Right cardiac atrium (tissue), 5 donors: ENCODE measurements around the gene ERG28. TPM values are rescaled to one million over a fixed set of nuclear protein-coding genes. Genes with fewer than 3 reads are reported as not detected.

ENCODE experiments used
- ATAC-seq, 2 donors: fragments of 200-7000 bp; cut with Tn5 transposase; one replicate each; pipeline versions ENCODE4 v1.8.0 to v1.9.1; 2020; ENCODE audit warnings: moderate library complexity in 2 of 2, mild to moderate bottlenecking in 1 of 2
- DNase-seq, 3 donors: peaks; one replicate each; pipeline ENCODE4 v3.0.0-alpha.2; 2020
- H3K27ac ChIP-seq: one replicate; pipeline ENCODE4 v1.5.1; 2013; ENCODE audit warnings: mild to moderate bottlenecking, low read length, control low read depth, moderate library complexity
- H3K27me3 ChIP-seq: one replicate; pipeline ENCODE4 v1.6.1; 2013; ENCODE audit not compliant: control insufficient read depth, insufficient read depth
- H3K4me1 ChIP-seq: one replicate; pipeline ENCODE4 v1.6.1; 2013; ENCODE audit warnings: low read length; ENCODE audit not compliant: control insufficient read depth, insufficient read depth
- H3K4me3 ChIP-seq: one replicate; pipeline ENCODE4 v1.5.1; 2013; ENCODE audit warnings: low read length, control low read depth
- H3K9me3 ChIP-seq: one replicate; pipeline ENCODE4 v1.6.1; 2013; ENCODE audit warnings: low read length; ENCODE audit not compliant: control insufficient read depth
- WGBS: extraction: QIAGEN DNeasy Blood & Tissue Kit; methylation state at CpG from one replicate; pipeline ENCODE4 v1.1.7; 2013; 5-methylcytosine and 5-hydroxymethylcytosine counted together
- intact Hi-C, 4 donors: fragments of 100-400 bp; cut with DNase I; formaldehyde crosslinking; loops; one replicate each; pipeline versions ENCODE4 v1.11.0 to v1.14.0; 2022 to 2023
- long read RNA-seq, 4 donors: library from polyadenylated mRNA; unstranded; transcript quantifications; one replicate each; pipeline ENCODE4 v2.0.0, GENCODE V29; 2020 to 2021
- polyA plus RNA-seq: library from polyadenylated mRNA; stranded (reverse); fragments of 200-250 nt; gene quantifications from one replicate; pipeline ENCODE4 v1.2.3, GENCODE V29; 2013
- total RNA-seq, 4 donors: library from RNA; stranded (reverse); fragmentation: NEBNext Ultra II Directional; extraction: Animal tissue kit (Norgen Biotek cat#: 25700); gene quantifications; one replicate each; pipeline ENCODE4 v1.2.1, GENCODE V29; 2021
- donor health status: healthy with polysubstance abuse.
- donor health status: DM: no; HTN: yes; CAD: no.
- donor health status: DM: no; HTN: no; CAD: no.
- donor health status: DM: no; HTN: yes; CAD: no; lungs with severe emphysema.
- donor health status: DM: yes; HTN: yes; CAD: no.

The ERG28 gene, protein sequence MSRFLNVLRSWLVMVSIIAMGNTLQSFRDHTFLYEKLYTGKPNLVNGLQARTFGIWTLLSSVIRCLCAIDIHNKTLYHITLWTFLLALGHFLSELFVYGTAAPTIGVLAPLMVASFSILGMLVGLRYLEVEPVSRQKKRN
- 10 to 100 TPM in 2 of 4 donors, 1 to 10 TPM in 2; 9.6 to 10.9 (median 10.2) TPM for total RNA-seq
- 15.0 TPM for polyA plus RNA-seq
- long read RNA-seq, donor 1, transcript ERG28-201 (5 exons, 2,633 nt): major isoform, 35 of 36 reads
- long read RNA-seq, donor 1, partial matches to known transcripts: 0 of 36 reads
- long read RNA-seq, donor 1, other reads (novel, unspliced or antisense): 1 of 36 reads
- long read RNA-seq, donor 2, transcript ERG28-201 (5 exons, 2,633 nt): major isoform, 15 of 16 reads
- long read RNA-seq, donor 2, partial matches to known transcripts: 1 of 16 reads
- long read RNA-seq, donor 2, other reads (novel, unspliced or antisense): 0 of 16 reads
- long read RNA-seq, donor 3, transcript ERG28-201 (5 exons, 2,633 nt): major isoform, 38 of 41 reads
- long read RNA-seq, donor 3, partial matches to known transcripts: 2 of 41 reads
- long read RNA-seq, donor 3, other reads (novel, unspliced or antisense): 1 of 41 reads
- long read RNA-seq, donor 4, transcript ERG28-201 (5 exons, 2,633 nt): major isoform, 20 of 22 reads
- long read RNA-seq, donor 4, partial matches to known transcripts: 0 of 22 reads
- long read RNA-seq, donor 4, other reads (novel, unspliced or antisense): 2 of 22 reads

DNA sequence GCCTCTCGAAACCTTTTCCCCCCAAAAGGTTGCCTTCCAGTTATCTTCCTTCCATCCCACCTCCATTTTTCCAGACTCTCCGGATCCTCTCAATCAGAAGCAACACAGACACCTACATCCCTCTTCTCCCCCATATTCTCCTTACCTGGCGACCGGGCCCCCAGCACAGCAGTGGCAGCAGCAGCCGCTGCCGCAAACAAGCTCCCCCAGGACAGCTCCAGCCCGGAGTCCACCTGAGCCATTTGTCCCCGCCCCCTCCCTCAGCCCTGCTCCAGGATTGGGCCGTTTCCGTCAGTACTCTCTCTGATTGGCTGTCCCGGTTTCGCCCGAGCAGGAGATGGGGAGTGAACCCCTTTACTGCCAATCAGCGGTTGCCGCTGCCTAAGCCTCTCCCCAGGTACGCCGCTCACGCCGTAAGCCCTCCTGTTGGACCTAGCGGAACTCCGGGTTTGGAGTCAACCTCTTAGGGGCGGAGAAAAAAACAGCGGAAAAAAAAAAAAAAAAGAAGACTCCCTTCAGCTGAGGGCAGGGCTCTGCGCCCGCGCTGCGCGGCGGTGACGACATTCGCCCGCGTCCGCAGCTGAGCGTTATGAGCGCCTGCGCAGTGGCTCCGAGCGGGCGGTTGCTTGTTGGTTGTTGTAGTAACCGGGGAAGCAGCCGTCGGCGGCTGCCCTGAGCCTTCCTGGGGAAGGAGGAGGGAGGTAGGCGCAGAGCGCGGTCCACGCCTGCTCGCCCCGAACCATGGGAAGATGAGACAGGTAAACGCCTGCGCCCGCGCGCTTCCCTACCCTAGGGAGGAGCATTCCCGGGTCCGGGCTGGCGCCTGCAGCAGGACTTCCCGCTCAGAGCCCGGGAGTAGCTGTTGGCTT lies at the start of gene ERG28, which contains the start of gene TTLL5:
ERG28 (minus strand) TSS at position 247 of the 869 bp plus-strand sequence. CDS start 3,374 bp downstream, outside the sequence.
TTLL5 (plus strand) TSS at position 617 of the 869 bp plus-strand sequence. CDS start 1,904 bp downstream, outside the sequence.
- Histone ChIP-seq H3K27me3 (no peaks in the 10 kb centered on the region), H3K27ac (peak within 1 kb of the TSS; percentile 73), H3K4me3 (peak within 1 kb of the TSS; percentile 83), H3K9me3 (no peaks in the 10 kb centered on the region), H3K4me1 (no peaks in the 10 kb centered on the region)
- peak; percentile 98 for ATAC-seq
- intact Hi-C loops: no loop called here
- peak; percentile 97 to 99 (median 99) for DNase-seq
- under 1% methylated on average over 60 of the region's 60 CpGs for WGBS

DNA sequence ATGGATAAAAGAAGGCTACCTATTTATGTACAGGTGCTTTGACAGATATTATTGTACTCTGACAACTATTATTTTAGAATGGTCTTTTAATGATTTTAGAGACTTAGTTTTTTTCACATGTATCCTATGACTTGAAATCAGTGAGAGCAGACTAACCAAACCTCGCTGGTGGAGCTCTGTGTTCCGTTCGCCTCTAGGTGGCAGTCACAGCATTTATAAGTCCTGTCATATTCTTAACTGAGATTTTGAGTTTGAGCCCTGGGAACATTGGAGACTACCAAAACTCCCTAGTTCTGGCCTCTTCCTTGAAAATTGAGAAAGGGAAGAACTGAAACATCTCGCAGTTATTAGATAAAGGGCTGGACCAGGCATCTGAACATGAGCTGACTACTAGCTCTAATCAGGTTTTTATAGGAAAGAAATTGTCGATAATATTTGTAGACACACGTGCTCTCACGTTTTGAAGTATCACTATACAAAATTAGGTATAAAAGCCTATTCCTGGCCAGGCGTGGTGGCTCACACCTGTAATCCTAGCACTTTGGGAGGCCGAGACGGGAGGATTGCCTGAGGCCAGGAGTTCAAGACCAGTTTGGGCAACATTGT lies 48.6 kb upstream of the ERG28 start:
- Histone ChIP-seq H3K4me1 (peaks cover 5% of the 10 kb centered on the region), H3K27ac (no peak overlapping the region), H3K27me3 (no peaks in the 10 kb centered on the region), H3K4me3 (no peak overlapping the region), H3K9me3 (no peaks in the 10 kb centered on the region)
- DNase-seq (peak; percentile 67 to 88 (median 74)), ATAC-seq (peak; percentile 71 to 72)
- WGBS: 47% methylated on average over 10 of the region's 10 CpGs
- intact Hi-C loops: loop anchor here in 1 of 4 donors (5.0 kb wide), 1 partner anchor 273 kb away; the partner anchor contains the start of gene TGFB3

DNA sequence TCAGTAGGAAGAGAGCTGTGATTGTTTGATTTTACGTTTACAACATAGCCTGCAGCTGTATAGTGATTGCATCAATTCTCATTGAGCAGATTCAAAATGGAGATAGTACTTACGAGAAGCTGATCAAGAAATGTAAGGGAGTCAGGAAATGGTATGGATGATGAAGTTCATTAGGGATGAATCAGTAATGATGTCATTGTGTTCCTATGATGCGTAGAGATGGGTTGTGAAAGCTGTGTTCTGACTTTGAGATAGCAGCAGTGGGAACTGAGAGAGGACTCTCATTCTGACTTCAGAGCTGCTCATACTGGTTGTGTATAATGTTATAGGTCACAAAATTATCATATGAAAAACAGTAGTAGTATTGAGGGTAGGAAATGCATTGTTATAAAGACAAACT lies 44.3 kb upstream of the ERG28 start:
- peaks cover 6% of the 10 kb centered on the region for H3K4me1 ChIP-seq

DNA sequence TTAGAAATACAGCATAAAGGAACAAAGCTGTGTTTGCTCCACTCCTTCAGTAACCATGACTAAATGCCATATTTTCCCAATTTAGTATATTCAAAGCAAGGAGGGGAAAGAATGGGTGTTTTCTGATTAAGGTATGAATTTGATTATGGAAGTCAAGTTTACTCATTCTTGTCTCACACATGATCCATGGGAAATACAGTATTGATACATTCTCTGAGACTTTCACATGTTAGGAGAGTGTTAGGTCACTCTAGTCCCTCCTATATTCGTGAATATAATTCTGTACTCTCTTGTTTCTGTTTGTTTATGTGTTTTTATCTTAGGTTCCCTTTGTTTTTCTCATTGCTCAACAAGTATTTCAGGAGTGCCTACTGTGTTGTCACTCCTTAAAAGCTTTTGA lies 42.8 kb upstream of the ERG28 start:
- Histone ChIP-seq H3K27ac (no peak overlapping the region), H3K4me3 (no peak overlapping the region), H3K4me1 (peaks cover 6% of the 10 kb centered on the region), H3K27me3 (no peaks in the 10 kb centered on the region), H3K9me3 (no peaks in the 10 kb centered on the region)
- WGBS: 75% methylated on average over 1 of the region's 1 CpG
- ATAC-seq (no peak), DNase-seq (no peak)
- intact Hi-C loops: no loop called here

More for the DNA sequence above, 44.3 kb upstream of the ERG28 start:
- Histone ChIP-seq H3K9me3 (no peaks in the 10 kb centered on the region), H3K27me3 (no peaks in the 10 kb centered on the region), H3K27ac (no peak overlapping the region), H3K4me3 (no peak overlapping the region)
- WGBS: 94% methylated on average over 3 of the region's 3 CpGs
- DNase-seq: no peak
- intact Hi-C loops: loop anchor here in 1 of 4 donors (5.0 kb wide), 1 partner anchor 277 kb away; the partner anchor contains the start of gene TGFB3
- no peak for ATAC-seq

DNA sequence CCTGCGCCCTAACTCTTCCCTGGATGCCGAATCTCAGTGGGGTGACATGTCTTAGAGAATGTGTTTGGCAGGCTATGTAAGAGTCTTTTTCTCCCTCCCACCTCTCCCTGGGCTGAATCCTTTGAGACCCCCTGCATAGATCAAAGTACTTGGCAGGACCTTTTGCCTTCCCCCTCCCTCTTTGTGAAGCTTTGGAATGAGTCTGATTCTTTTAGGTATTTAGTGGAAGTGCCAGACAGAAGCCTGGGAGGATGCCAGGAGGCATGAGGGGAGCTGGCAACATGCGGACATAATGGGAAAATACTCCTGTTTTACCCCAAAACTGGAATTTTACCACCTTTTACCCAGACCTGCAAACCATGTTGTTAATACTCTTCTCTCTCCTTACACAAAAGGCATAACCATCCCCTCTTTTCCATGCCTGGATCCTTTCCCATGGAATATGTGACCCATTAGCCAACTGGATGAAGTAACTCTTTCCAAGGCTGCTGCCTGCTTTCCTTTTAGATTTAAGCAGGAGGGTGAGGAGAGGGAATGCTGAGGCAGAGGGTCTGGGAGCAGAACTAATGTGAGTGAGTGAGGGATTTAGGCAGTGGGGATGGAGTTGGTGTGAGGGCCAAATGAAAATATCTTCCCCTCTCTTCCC lies 42.1 kb upstream of the ERG28 start:
- Histone ChIP-seq H3K9me3 (no peaks in the 10 kb centered on the region), H3K4me1 (peaks cover 6% of the 10 kb centered on the region), H3K4me3 (no peak overlapping the region), H3K27me3 (no peaks in the 10 kb centered on the region), H3K27ac (peak overlapping the region; percentile 74)
- ATAC-seq: peak; percentile 63 to 71
- WGBS: 61% methylated on average over 3 of the region's 3 CpGs
- DNase-seq: peak in 1 of 3 donors; percentile 42
- intact Hi-C loops: no loop called here

DNA sequence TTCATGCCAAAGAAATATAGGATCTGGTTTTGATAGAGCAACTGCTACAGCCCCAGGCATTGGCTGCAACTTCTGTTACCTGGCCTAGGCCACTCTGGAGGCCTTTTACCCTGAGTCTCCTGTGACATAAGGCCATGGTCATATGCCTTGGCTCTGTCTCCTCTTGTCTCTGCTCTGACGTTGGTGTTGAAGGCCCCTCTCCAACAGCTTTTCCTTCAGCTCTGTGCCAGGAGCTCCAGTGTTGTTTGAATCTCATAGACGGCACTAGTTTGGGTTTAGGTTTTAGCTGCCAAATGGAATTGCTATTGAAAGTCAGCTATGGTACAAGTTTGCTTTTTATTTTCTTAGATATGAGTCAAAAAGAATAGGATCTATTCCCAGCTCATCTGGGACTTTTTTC lies 41.4 kb upstream of the ERG28 start:
- intact Hi-C loops: no loop called here
- WGBS: 42% methylated on average over 2 of the region's 2 CpGs
- peak; percentile 66 to 76 for ATAC-seq
- peak in 1 of 3 donors; percentile 37 for DNase-seq
- Histone ChIP-seq H3K4me1 (peaks cover 6% of the 10 kb centered on the region), H3K27me3 (no peaks in the 10 kb centered on the region), H3K27ac (peak overlapping the region; percentile 84), H3K9me3 (no peaks in the 10 kb centered on the region), H3K4me3 (no peak overlapping the region)

DNA sequence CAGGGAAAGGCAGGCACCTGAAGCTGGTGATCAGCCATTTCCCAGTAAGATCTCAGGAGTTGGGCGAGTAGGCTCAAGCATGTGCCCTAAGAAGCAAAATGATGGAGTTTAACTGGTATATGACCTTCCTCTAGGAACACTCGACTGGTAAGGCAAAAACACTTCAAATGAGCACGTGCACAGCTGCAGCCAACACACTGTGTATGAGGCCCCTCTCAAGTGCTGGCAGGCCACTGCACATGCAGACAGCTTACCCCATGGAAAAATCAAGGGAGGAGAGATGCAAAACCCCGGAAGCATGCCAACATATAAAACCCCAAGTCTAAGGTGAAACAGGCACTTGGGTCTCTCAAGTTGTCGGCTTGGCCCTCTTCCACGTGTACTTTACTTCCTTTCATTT lies 39.6 kb upstream of the ERG28 start:
- 85% methylated on average over 6 of the region's 6 CpGs for WGBS
- intact Hi-C loops: no loop called here
- Histone ChIP-seq H3K4me3 (no peak overlapping the region), H3K27ac (no peak overlapping the region), H3K9me3 (no peaks in the 10 kb centered on the region), H3K27me3 (no peaks in the 10 kb centered on the region), H3K4me1 (peaks cover 6% of the 10 kb centered on the region)
- DNase-seq: no peak
- ATAC-seq: no peak

DNA sequence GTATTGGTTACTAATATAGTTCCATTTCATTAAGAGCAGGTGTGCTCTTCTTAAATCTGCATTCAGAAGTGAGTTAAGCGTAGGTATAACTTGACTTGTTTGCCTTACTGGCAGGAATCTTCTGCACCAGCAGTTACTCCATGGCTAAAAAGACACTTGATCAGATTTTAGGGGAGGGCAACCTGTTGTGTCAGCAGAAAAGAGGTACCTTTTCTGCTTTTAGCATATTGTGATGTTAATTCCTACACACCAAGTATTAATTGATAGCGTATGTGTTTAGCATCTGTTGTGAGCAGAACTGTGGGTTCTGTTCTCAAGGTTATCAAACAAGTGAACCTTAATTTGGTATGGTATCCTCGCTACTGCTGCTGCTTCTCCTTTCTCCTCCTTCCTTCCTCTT lies 38.7 kb upstream of the ERG28 start:
- H3K27me3 ChIP-seq: no peaks in the 10 kb centered on the region
- no peak for DNase-seq
- intact Hi-C loops: no loop called here
- peaks cover 6% of the 10 kb centered on the region for H3K4me1 ChIP-seq
- no peak overlapping the region for H3K4me3 ChIP-seq
- 94% methylated on average over 3 of the region's 3 CpGs for WGBS
- ATAC-seq: no peak
- H3K27ac ChIP-seq: no peak overlapping the region
- no peaks in the 10 kb centered on the region for H3K9me3 ChIP-seq

DNA sequence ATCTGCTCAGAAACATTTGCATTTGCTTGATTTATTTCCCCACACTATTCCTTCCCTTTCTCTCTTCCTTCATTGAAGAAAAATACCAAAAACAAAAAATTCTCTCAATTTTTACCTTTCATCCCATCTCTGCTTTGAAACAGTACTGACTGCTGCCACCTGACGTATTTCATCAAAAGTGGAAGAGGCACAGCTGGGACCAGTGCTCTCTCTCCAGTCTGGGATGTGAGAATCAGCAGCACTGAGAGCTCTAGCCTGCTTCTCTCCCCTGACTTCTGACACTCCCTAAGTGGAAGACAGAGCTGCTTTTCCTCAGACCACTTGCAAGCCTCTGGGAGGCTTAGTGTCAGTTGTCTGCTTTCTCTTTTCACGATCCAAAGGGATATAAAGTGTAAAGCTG lies 37.2 kb upstream of the ERG28 start:
- Histone ChIP-seq H3K4me3 (no peak overlapping the region), H3K9me3 (no peaks in the 10 kb centered on the region), H3K4me1 (peaks cover 5% of the 10 kb centered on the region), H3K27me3 (no peaks in the 10 kb centered on the region), H3K27ac (no peak overlapping the region)
- WGBS: 79% methylated on average over 2 of the region's 2 CpGs
- ATAC-seq: no peak
- DNase-seq: no peak
- intact Hi-C loops: no loop called here

DNA sequence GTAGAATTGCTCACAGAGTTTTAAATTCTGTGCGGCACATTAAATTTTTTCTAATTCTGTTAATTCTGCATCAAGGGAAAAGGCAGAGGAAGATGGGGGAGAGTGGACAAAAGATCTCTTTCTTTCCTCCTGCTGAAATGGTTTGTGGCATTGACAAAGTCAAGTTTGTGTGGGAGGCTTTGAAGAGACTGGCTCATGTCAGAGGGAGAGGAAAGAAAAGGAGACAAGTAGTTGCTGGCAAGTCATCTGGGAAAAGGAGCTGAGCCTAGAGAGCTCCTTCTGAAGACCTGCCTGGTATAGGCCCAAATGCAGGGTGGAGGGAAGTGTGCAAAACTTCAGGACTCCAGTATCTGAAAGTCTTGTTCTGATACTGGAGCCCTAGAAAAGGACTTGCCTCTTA lies 36.7 kb upstream of the ERG28 start:
- Histone ChIP-seq H3K27ac (no peak overlapping the region), H3K9me3 (no peaks in the 10 kb centered on the region), H3K4me3 (no peak overlapping the region), H3K4me1 (no peaks in the 10 kb centered on the region), H3K27me3 (no peaks in the 10 kb centered on the region)
- DNase-seq (no peak), ATAC-seq (no peak)
- 68% methylated on average over 1 of the region's 1 CpG for WGBS
- intact Hi-C loops: no loop called here
